GM12873 (cell line): ENCODE results near the gene RRP1.

ENCODE experiments used
- CTCF ChIP-seq: IDR thresholded peaks from 2 replicates; pipeline ENCODE4 v1.5.1; 2012; ENCODE audit warnings: low read depth, mild to moderate bottlenecking, moderate library complexity, low read length, control low read depth; ENCODE audit not compliant: insufficient read depth; ENCODE audit errors: missing control alignments

RRP1 gene

DNA sequence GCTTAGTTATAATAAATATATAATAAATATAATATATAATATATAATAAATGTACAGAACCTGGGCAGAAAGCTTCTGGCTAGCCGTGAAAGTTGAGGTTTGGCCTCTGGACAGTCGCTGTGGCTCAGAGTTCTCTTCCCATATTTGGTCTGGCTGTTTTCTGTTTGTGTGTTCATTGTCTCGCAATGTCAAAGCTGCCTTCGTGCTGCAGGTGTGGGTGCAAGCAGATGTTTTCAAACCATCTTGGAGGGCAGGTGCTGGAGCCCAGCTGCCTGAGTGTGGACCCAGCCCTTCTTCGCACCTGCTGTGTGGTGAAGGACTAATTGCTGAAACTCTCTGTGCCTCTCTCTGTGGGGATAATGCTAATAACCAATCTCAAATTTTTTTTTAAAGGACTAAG is 9.7 kb upstream of the RRP1 start:
- no peak for TF ChIP-seq CTCF

- TF ChIP-seq CTCF, result no peak
These were observed 7.5 kb upstream of the RRP1 start for GRCh38 chr21:43781846-43782245.

DNA sequence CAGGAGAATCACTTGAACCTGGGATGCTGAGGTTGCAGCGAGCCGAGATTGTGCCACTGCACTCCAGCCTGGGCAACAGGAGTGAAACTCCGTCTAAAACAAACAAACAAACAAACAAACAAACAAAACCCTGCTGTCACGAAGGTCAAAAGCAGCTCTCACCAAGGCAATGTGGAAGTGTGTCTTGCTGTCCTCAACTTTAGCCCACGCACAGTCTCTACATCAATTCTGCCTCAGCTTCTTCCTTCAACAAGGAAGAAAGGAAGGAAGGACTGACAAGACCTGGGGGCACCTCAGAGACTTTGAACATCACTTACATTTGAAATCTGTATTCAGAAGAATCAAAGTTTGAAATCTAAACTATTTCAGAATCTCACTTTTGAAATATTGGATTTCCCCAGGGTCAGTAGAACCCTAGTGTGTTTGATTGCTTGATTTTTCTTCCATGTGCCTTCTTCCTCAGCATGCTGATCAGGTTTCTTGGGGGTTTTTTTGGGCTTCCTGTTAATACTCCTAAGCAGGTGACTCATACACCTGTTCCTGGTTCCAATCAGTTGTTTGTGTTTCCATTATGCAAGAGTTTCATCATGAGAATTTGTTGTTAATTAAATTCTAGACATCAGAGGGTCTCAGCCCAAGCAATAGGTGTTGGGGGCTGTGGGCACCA is 6.8 kb upstream of the RRP1 start:
- TF ChIP-seq CTCF, result no peak

DNA sequence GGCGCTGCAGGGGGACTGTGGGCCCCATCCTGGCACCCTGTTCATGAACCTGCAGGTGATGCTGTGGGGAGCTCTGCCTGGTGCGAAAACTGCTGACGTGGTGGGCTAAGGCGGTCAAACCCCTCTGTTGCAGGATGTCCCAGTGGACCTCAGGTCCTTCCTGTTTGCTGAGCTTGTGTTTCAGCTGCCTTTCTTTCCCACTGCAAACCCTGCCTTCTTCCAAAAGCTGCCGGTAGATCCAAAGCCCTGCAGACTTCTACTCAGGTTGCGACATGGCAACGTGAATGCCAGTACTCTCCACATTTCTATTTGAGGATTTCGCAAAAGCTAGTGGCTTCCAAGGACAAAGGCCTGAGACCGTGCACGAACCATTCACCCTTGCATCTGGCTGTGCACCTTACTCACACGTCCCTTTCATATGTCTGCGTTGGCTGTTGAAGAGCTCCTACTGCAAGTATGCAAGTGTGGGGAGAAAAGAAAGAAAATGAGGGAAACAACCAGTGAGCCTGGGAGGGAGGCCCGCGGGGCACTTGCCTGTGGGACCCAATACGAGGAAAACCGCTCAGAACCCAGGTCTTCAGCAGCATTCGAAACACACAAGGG is 6.2 kb upstream of the RRP1 start:
- no peak for TF ChIP-seq CTCF

DNA sequence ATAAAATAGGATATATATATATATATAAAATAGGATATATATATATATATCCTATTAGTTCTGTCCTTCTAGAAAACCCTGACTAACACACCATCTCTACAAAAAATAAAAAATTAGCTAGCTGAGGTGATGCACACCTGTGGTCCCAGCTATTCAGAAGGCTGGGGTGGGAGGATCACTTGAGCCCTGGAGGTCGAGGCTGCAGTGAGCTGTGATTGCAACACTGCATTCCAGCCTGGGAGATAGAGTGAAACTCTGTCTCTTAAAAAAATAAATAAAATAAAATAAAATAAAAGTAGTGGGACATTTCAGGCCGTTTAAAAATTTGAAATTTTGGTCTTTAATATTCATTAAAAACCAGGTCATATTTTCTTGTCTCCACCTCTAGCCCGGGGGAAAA is 4.2 kb upstream of the RRP1 start:
- TF ChIP-seq CTCF, result no peak

- no peak for TF ChIP-seq CTCF
These were observed 3.0 kb upstream of the RRP1 start for GRCh38 chr21:43786300-43786806.

- TF ChIP-seq CTCF, result no peak
These were observed 2.5 kb upstream of the RRP1 start for GRCh38 chr21:43786807-43787440.
